Coronary artery (tissue), 2 donors: Measurements from ENCODE around the gene BSN.

Source experiments
- DNase-seq: peaks from one replicate; pipeline ENCODE4 v3.0.0-alpha.2; 2017; ENCODE audit warnings: low spot score
- H3K27ac ChIP-seq, 2 donors: fragments of 200-600 bp; sonication (generic); one replicate each; pipeline ENCODE4 v1.5.1; 2016 to 2019
- H3K4me3 ChIP-seq: fragments of 200-600 bp; sonication (generic); 2 replicates; pipeline ENCODE4 v1.5.1; 2016; ENCODE audit warnings: mild to moderate bottlenecking, moderate library complexity
- TF ChIP-seq, protein P1 (sequence below): fragments of 200-600 bp; sonication (generic); IDR thresholded peaks from one replicate; pipeline ENCODE4 v1.5.1; 2019; ENCODE audit warnings: antibody characterized with exemption

BSN gene

GRCh38 chr3:49554633-49555265 is 472 bp downstream of the BSN start:
- DNase-seq = no peak
- H3K27ac ChIP-seq = peak overlapping the region in 1 of 2 donors; percentile 71
- TF ChIP-seq, protein P1, sequence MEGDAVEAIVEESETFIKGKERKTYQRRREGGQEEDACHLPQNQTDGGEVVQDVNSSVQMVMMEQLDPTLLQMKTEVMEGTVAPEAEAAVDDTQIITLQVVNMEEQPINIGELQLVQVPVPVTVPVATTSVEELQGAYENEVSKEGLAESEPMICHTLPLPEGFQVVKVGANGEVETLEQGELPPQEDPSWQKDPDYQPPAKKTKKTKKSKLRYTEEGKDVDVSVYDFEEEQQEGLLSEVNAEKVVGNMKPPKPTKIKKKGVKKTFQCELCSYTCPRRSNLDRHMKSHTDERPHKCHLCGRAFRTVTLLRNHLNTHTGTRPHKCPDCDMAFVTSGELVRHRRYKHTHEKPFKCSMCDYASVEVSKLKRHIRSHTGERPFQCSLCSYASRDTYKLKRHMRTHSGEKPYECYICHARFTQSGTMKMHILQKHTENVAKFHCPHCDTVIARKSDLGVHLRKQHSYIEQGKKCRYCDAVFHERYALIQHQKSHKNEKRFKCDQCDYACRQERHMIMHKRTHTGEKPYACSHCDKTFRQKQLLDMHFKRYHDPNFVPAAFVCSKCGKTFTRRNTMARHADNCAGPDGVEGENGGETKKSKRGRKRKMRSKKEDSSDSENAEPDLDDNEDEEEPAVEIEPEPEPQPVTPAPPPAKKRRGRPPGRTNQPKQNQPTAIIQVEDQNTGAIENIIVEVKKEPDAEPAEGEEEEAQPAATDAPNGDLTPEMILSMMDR = no peak
- H3K4me3 ChIP-seq = peak overlapping the region; percentile 75

GRCh38 chr3:49556500-49557275 is 2.4 kb downstream of the BSN start:
- DNase-seq = no peak
- no peak overlapping the region for H3K27ac ChIP-seq

DNA sequence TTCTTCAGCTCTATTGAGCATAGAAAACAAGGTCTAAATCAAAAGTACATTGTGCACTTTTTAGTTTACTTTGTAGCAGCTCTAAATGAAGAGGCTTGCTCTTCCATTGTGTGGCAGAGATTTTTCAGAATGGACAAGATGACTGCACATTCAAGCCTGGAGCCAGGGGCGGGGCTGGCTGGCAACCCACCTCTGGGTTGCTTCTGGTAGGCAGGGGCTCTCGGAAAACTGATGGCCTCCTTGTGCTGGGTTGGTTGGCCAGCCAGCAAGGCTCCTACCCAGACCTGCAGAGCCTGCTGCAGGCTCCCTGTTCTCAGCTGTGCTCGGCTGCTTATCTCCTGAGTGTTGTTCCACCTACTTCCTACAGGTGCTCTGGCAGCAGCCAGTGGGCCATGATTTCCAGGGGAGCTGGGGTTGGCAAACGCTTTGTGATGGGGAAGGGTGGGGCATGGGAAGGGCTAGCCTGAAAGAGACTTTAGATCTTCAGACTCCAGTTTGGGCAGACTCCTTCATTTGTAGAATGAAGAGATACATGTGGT is 8.8 kb downstream of the BSN start:
- H3K4me3 ChIP-seq = no peak overlapping the region
- DNase-seq = no peak
- H3K27ac ChIP-seq = no peak overlapping the region
- TF ChIP-seq, protein P1 = no peak

More at GRCh38 chr3:49556500-49557275, 2.4 kb downstream of the BSN start:
- TF ChIP-seq, protein P1 = no peak
- H3K4me3 ChIP-seq = no peak overlapping the region

- no peak for DNase-seq
- H3K4me3 ChIP-seq = no peak overlapping the region
- TF ChIP-seq, protein P1 = no peak
- no peak overlapping the region for H3K27ac ChIP-seq
Measured at GRCh38 chr3:49563766-49564165, 9.5 kb downstream of the BSN start.

GRCh38 chr3:49566312-49566711 is 12.0 kb downstream of the BSN start:
- no peak for DNase-seq
- Histone ChIP-seq H3K27ac (no peak overlapping the region), H3K4me3 (no peak overlapping the region)
- TF ChIP-seq, protein P1 = no peak

DNA sequence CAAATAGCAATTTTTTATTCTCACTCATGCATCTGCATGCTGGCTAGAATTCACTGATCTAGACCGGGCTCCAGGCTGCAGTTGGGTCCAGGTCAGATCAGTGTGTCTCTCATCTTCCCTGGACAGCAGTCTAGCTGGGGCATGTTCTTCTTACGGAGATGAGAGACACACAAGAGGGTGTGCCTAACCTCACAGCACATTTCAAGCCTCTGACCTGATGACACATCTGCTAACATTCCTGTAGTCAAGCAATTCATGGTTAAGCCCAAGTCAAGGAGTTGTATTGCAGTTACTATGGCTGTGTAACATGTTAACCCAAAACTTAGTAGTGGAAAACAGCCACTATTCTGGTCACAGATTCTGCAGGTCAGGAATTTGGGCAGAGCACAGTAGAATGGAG is 13.1 kb downstream of the BSN start:
- no peak for DNase-seq
- H3K4me3 ChIP-seq = no peak overlapping the region
- H3K27ac ChIP-seq = no peak overlapping the region
- TF ChIP-seq, protein P1 = no peak

GRCh38 chr3:49568965-49569364 is 14.7 kb downstream of the BSN start:
- TF ChIP-seq, protein P1 = no peak
- H3K4me3 ChIP-seq = no peak overlapping the region
- H3K27ac ChIP-seq = no peak overlapping the region
- DNase-seq = no peak
